ENCODE data around the gene LAD1.

- TF ChIP-seq CTCF (IDR thresholded peaks at IDR 0.05; ENCODE audit: insufficient read depth, low read depth, low read length) (no peak), EZH2 (IDR thresholded peaks at IDR 0.05; ENCODE audit: insufficient read depth, low read length) (no peak)
Measured at GRCh38 chr1:201419746-201420607, 20.9 kb upstream of the LAD1 start.

Measured in astrocyte (in vitro differentiated cells and primary cell).